Prostate gland (tissue), 2 donors: Measurements from ENCODE around the gene COL12A1. TPM values are rescaled to one million over a fixed set of nuclear protein-coding genes. Genes with fewer than 3 reads are reported as not detected.
A peak's percentile ranks its signal among the peaks of the same experiment; 100 is the strongest.

Experiments
- DNase-seq: peaks from one replicate; pipeline ENCODE4 v3.0.0-alpha.2; 2019; ENCODE audit warnings: low spot score
- H3K27ac ChIP-seq, 2 donors: fragments of 200-600 bp; sonication (generic); 2 replicates each; pipeline ENCODE4 v1.5.1; 2017 to 2019
- H3K27me3 ChIP-seq: fragments of 200-600 bp; sonication (generic); replicated peaks from 2 replicates; pipeline ENCODE4 v1.5.1; 2019; ENCODE audit not compliant: insufficient read depth
- H3K36me3 ChIP-seq, 2 donors: fragments of 200-600 bp; sonication (generic); 1 replicate in 1 of 2; 2 replicates in 1 of 2; pipeline versions ENCODE4 v1.5.1 to v1.8.1; 2017 to 2019
- H3K4me1 ChIP-seq: fragments of 200-600 bp; sonication (generic); replicated peaks from 2 replicates; pipeline ENCODE4 v1.5.1; 2019
- H3K4me3 ChIP-seq, 2 donors: fragments of 200-600 bp; sonication (generic); 2 replicates each; pipeline ENCODE4 v1.5.1; 2017 to 2019
- H3K9me3 ChIP-seq: fragments of 200-600 bp; sonication (generic); 2 replicates; pipeline ENCODE4 v1.5.1; 2017
- POLR2A ChIP-seq: fragments of 450-650 bp; IDR thresholded peaks from one replicate; pipeline ENCODE4 v1.6.1; 2016; ENCODE audit warnings: antibody characterized with exemption, mild to moderate bottlenecking
- POLR2AphosphoS5 ChIP-seq: sonication (generic); formaldehyde crosslinking; IDR thresholded peaks from one replicate; pipeline ENCODE4 v1.6.1; 2017; ENCODE audit warnings: antibody characterized with exemption
- WGBS: methylation state at CpG from one replicate; pipeline ENCODE4 v1.1.5; 2018; 5-methylcytosine and 5-hydroxymethylcytosine counted together
- intact Hi-C: fragments of 100-400 bp; cut with DNase I; formaldehyde crosslinking; loops from one replicate; pipeline ENCODE4 v1.14.2; 2022
- total RNA-seq, 2 donors: library from RNA; depleted of rRNA; stranded (reverse); fragments of >200 nt; gene quantifications; one replicate each; pipeline ENCODE4 v1.1.0, GENCODE V29; 2016
- TF ChIP-seq, protein P1 (sequence below), 4 experiments: fragments of 200-600 bp in 2 of 4; fragments of 450-650 bp in 2 of 4; sonication (generic) in 2 of 4; IDR thresholded peaks; 1 replicate in 3 of 4; 2 replicates in 1 of 4; pipeline ENCODE4 v1.5.1; 2016 to 2019; ENCODE audit warnings: antibody characterized with exemption in 4 of 4, mild to moderate bottlenecking in 2 of 4, moderate library complexity in 2 of 4

COL12A1 gene
- total RNA-seq = 10 to 100 TPM in 1 of 2 donors, 1 to 10 TPM in 1; 8.6 to 40.6 TPM

DNA sequence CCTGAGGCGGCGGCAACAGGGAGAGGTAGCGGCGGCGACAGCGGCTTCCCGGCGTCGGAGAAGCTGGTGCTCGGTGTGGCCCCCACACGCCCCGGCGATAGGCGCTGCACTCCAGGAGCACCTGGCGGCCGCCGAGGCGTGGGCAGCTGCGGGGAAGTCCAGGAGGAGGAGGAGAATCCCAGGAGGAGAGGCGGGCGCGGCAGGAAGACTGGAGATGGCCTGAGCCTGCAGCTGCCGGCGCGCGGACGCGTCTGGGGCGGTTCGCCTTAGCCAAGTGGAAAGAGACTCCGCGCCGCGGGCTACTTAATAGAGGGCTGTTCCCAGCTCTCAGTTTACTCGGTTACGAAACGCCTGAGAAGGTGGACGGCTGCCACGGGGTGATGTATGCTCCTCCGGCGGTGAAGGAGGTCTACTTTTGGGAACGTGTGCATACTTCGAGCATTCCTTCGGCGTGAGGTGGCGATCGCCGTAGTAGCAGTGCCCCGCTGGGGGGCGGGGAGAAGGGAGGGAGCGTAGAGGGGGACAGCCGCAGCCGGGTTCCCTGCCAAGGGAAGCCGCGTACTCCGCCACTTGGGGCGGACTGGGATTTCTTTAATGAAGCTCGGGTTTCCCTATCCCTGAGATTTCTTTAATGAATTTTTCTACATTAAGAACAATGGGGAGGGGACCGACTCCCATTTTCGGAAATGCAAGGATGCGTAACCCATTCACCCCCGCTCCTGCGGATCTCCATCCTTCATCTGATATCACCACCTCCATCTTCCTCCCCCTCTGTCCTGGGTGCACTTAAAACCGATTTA, at the start of gene COL12A1:
COL12A1 (minus strand) TSS at position 278 of the 800 bp plus-strand sequence. CDS start 3,261 bp downstream, outside the sequence.
- H3K27me3 ChIP-seq = peaks cover 3% of the 10 kb centered on the region
- DNase-seq = peak; percentile 83
- peak within 1 kb of the TSS; percentile 37 to 38 for H3K4me3 ChIP-seq
- H3K9me3 ChIP-seq = no peaks in the 10 kb centered on the region
- intact Hi-C loops = loop anchor here (2.0 to 5.0 kb wide), 3 partner anchors 795 to 1349 kb away; no protein-coding TSS in a partner anchor
- H3K36me3 ChIP-seq = no peaks in the 10 kb centered on the region
- no peaks in the 10 kb centered on the region for H3K4me1 ChIP-seq
- peak; percentile 39 for TF ChIP-seq POLR2AphosphoS5
- peak; percentile 14 for TF ChIP-seq POLR2A
- TF ChIP-seq, protein P1, sequence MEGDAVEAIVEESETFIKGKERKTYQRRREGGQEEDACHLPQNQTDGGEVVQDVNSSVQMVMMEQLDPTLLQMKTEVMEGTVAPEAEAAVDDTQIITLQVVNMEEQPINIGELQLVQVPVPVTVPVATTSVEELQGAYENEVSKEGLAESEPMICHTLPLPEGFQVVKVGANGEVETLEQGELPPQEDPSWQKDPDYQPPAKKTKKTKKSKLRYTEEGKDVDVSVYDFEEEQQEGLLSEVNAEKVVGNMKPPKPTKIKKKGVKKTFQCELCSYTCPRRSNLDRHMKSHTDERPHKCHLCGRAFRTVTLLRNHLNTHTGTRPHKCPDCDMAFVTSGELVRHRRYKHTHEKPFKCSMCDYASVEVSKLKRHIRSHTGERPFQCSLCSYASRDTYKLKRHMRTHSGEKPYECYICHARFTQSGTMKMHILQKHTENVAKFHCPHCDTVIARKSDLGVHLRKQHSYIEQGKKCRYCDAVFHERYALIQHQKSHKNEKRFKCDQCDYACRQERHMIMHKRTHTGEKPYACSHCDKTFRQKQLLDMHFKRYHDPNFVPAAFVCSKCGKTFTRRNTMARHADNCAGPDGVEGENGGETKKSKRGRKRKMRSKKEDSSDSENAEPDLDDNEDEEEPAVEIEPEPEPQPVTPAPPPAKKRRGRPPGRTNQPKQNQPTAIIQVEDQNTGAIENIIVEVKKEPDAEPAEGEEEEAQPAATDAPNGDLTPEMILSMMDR (IDR thresholded peaks at IDR 0.05) = no peak
- under 1% methylated on average over 64 of the region's 64 CpGs for WGBS
- H3K27ac ChIP-seq = peak within 1 kb of the TSS; percentile 41 to 60

DNA sequence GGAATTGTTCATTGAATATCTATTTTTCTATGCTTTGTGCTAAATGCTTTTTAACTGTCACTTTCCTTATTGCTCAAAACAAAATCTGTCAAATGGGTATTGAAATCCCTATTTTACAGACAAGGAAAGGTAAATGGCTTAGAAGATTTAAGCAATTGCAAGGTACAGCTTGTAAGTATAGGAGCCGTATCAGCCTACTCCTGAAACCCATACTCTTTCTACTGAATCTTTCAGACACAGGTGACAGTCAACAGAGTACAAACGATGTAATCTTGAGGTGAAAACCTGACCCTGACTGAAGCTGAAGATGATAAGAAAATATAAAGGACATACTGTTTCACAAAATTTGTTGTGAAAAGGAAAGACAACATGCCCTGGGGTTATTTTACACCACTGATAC, 44.7 kb upstream of the COL12A1 start:
- intact Hi-C loops = no loop called here
- Histone ChIP-seq H3K4me1 (no peaks in the 10 kb centered on the region), H3K27ac (no peak overlapping the region), H3K36me3 (no peaks in the 10 kb centered on the region), H3K9me3 (no peaks in the 10 kb centered on the region), H3K4me3 (no peak overlapping the region), H3K27me3 (no peaks in the 10 kb centered on the region)
- no peak for DNase-seq
- TF ChIP-seq POLR2AphosphoS5 (no peak), POLR2A (no peak)
- TF ChIP-seq, protein P1 (IDR thresholded peaks at IDR 0.05) = no peak
- 79% methylated on average over 2 of the region's 2 CpGs for WGBS

- Histone ChIP-seq H3K4me3 (no peak overlapping the region), H3K27me3 (no peaks in the 10 kb centered on the region), H3K36me3 (no peaks in the 10 kb centered on the region), H3K4me1 (no peaks in the 10 kb centered on the region), H3K9me3 (no peaks in the 10 kb centered on the region), H3K27ac (no peak overlapping the region)
- no peak for DNase-seq
- TF ChIP-seq POLR2A = no peak
- TF ChIP-seq, protein P1 (IDR thresholded peaks at IDR 0.05) = no peak
- no peak for TF ChIP-seq POLR2AphosphoS5
- intact Hi-C loops = no loop called here
Observed at GRCh38 chr6:75249837-75250236, 44.0 kb upstream of the COL12A1 start.

GRCh38 chr6:75246386-75246785, 40.5 kb upstream of the COL12A1 start:
- Histone ChIP-seq H3K4me3 (no peak overlapping the region), H3K36me3 (no peaks in the 10 kb centered on the region), H3K9me3 (no peaks in the 10 kb centered on the region), H3K27ac (no peak overlapping the region), H3K4me1 (peaks cover 2% of the 10 kb centered on the region), H3K27me3 (no peaks in the 10 kb centered on the region)
- 51% methylated on average over 2 of the region's 2 CpGs for WGBS
- TF ChIP-seq POLR2A (no peak), POLR2AphosphoS5 (no peak)
- TF ChIP-seq, protein P1 (IDR thresholded peaks at IDR 0.05) = no peak
- intact Hi-C loops = no loop called here
- no peak for DNase-seq
